SH-SY5Y (cell line): ENCODE measurements around the gene TBC1D25.

Source experiments
- GATA2 ChIP-seq: IDR thresholded peaks from 2 replicates; pipeline ENCODE4 v1.6.1; 2011; ENCODE audit warnings: mild to moderate bottlenecking, low read depth, low read length
- GATA3 ChIP-seq: IDR thresholded peaks from 2 replicates; pipeline ENCODE4 v1.6.1; 2011; ENCODE audit warnings: low read depth, mild to moderate bottlenecking, low read length, moderate library complexity

Gene TBC1D25

DNA sequence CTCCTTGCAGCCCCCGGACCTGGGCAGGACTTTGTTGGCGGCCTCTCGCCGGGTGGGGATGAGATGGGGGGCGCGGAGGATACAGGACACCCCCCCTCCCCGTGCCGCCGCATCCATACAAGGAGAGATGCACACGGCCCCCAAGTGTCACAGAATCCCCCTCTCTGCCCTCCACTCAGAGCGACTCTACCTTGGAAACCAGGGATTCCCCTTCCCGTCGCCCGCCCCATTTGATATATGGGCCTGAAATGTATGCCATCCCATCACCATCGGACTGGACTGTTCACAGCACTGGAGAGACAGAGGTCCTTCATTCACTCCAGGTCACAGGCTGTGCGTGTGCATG, 30.3 kb upstream of the TBC1D25 start:
- no peak for TF ChIP-seq GATA2
- TF ChIP-seq GATA3, result no peak

DNA sequence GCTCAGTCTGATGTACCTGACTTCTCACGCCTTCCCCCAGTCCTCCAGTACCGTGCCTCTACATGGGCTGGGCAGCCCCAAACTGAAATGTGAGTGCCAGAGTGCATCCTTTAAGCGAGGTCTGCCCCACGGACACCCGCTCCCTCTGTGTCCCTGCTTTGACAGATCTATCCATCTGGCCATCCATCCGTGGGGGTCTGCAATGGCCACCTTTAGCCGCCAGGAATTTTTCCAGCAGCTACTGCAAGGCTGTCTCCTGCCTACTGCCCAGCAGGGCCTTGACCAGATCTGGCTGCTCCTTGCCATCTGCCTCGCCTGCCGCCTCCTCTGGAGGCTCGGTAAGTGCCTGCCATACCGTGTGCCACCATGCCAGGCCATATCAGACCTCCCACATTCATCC, 29.9 kb upstream of the TBC1D25 start:
- TF ChIP-seq GATA2 (no peak), GATA3 (no peak)

DNA sequence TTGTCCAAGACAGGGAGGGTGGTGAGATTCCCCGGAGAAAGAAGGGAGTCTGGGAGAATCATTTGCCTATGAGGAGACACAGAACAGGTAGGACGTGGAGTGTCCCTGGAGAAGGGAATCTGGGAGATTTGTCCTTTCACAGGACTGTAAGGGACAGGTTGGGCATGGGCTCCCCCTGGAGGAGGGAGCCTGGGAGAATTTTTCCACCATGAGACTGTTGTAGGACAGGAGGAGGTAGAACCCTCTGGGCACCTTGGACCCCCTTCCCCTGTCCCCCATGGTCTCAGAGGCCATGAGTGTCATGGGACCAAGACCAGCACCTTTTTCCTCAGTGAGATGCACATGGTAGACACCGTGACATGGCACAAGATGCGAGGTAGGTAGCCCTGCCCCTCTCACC, 28.0 kb upstream of the TBC1D25 start:
- TF ChIP-seq GATA2, result no peak
- TF ChIP-seq GATA3, result no peak

DNA sequence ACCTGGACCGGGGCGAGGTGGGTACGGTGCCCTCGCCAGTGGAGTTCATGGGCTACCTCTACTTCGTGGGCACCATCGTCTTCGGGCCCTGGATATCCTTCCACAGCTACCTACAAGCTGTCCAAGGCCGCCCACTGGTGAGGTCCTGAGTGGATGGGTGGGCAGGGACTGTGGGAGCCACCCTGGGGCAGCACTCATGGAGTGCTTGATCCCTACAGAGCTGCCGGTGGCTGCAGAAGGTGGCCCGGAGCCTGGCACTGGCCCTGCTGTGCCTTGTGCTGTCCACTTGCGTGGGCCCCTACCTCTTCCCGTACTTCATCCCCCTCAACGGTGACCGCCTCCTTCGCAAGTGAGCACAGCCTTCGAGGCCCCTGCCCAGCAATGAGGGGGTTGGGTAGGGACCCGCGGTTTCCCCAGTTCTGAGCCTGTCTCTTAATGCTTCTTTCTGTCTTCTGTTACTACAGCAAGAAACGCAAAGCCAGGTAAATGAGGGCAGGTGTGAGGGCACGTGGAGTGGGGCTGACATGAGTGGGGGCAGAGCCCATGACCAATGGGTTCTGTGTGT, 27.1 kb upstream of the TBC1D25 start:
- no peak for TF ChIP-seq GATA3

DNA sequence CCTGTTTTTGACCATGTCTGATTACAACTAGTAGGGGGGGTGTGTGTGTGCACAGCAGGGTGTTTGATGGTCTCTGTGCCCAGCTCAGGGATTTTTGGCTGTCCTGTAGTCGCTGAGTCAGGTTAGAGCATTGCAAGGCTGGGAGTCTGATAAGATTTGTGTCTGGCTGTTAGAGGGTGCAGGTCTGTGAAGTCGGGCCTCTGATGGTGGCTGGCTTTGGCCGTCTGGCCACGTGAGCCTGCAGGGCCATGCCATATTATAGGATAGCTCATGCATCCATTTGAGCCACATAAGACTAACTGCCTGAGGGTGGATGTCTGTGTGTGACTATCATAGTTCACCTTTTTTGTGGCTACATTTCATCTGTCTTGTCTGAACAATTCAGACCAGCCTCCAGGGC, 25.8 kb upstream of the TBC1D25 start:
- no peak for TF ChIP-seq GATA2
- no peak for TF ChIP-seq GATA3

DNA sequence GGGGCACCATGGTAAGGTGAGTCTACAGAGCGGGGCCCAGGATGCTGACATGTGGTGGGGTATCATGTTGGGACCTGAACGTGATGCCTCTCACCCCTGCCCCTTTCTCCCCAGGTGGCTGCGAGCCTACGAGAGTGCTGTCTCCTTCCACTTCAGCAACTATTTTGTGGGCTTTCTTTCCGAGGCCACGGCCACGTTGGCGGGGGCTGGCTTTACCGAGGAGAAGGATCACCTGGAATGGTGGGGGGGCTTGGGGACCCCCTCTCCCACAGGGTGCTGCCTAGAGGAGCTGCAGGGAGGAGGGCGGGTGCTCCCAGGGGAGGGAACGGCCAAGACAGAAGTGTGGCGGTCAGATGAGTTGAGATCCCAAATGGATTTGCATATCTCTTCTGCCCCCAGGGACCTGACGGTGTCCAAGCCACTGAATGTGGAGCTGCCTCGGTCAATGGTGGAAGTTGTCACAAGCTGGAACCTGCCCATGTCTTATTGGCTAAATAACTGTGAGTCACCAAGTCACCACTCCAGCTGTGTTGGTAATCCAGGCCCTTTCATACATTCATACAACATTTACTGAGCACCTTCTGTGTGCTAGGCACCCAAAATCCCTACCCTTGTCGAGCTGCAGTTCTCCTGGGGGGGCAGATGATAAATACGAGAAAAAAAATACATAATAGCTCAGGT, 25.2 kb upstream of the TBC1D25 start:
- TF ChIP-seq GATA2 (no peak), GATA3 (no peak)

DNA sequence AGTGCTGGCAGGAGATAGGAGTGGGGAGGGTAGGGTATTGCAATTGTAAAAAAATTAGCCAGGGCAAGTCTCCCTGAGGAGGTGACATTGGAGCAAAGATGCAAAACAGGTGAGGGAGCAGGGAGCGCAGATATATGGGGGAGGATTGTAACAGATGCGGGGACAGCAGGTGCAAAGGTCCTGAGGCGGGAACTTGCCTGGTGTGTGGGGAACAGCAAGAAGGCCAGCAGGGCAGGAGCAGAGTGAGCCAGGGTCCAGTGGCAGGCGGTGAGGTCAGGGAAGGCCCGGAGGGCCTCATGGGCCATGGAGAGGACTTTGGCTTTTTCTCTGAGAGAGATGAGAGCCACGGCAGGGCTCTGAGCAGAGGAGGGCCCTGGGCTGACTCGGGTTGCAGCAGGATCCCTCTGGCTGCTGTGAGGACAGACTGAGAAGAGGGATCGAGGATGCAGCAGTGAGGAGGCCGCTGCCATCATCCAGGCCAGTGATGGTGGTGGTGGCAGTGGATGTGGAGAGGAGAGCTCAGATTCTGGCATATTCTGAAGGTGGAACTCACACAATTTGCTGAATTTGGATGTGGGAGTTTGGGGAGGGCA, 24.6 kb upstream of the TBC1D25 start:
- TF ChIP-seq GATA3 (no peak), GATA2 (no peak)

DNA sequence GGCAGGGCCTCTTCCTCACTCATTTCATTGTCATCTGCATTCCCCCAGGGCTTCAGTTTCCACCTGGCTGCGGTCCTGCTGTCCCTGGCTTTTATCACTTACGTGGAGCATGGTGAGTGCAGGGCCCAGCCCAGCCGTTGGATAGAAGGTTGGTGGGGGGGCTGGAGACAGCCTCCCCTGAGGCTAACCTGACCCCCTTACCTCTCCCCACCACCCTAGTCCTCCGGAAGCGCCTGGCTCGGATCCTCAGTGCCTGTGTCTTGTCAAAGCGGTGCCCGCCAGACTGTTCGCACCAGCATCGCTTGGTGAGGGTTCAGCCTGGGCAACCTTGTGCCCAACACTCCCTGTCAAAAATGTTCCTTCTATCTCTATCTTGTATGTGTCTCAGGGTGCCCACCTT, 23.7 kb upstream of the TBC1D25 start:
- TF ChIP-seq GATA2 (no peak), GATA3 (no peak)

DNA sequence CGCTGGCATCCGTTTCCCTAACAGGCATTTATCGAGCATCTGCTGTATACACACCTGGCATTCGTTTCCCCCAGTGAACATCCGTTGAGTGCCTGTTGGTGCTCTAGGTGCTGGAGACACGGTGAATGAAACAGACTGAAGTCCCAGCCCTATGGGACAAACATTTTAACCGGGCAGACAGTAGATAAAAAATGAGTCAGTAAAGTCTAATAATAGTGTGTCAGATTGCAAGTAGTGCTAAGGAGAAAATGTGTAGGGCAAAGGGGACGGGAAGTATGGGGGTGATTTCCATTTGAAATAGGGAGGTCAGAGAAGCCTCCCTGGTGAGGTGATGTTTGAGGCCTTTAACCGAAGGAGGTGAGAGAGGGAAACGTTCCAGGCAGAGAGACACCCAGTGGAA, 23.2 kb upstream of the TBC1D25 start:
- no peak for TF ChIP-seq GATA2
- TF ChIP-seq GATA3, result no peak

DNA sequence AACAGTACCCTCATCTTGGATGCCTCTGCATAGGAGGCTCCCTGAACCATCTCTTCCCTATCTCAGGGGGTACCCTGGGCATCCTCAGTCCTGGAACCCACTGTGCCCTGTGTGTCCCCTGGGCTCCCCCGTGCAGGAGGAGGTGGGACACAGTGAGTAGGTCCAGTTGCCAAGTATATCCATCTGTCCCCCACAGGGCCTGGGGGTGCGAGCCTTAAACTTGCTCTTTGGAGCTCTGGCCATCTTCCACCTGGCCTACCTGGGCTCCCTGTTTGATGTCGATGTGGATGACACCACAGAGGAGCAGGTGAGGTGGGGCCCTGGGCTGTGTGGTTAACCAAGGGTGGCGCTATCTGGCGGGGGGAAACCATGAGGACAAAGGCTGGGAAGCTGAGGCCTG, 22.5 kb upstream of the TBC1D25 start:
- TF ChIP-seq GATA3 (no peak), GATA2 (no peak)

DNA sequence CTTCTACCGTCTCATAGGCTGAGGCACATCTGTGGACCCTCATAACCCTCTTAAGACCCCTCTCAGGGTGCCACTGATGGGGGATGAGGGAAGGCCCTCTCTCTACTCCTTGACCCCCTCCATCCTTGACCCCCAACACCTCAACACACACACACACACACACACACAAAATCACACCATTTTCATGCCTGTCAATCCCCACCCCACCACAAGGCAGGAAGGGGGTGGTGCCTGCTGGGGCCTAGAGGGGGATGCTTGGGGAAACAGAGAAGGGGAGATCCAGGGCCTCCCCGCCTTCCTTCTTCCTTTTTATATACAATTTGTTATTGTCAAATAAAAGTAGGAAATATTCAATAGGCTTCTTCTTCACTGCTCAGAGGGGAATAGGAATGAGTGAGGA, 19.1 kb upstream of the TBC1D25 start:
- TF ChIP-seq GATA2 (no peak), GATA3 (no peak)

DNA sequence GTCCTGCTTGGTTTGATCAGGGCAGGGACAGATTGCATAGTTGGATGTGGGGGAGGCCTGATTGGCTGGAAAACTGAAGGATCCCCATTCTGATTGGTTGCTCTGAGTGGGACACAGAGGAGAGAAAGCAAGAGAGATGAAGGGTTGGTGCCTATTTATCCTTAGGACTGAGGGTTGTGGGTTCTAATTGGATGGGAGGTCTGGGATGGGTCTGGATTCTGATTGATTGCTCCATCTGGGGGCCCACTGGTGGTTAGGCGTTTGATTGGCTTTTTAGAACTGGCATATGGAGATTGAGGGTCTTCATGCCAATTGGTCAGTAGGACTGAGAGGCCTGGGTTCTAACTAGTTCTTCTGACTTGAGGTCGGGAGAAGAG, 18.6 kb upstream of the TBC1D25 start:
- no peak for TF ChIP-seq GATA3
- TF ChIP-seq GATA2, result no peak

DNA sequence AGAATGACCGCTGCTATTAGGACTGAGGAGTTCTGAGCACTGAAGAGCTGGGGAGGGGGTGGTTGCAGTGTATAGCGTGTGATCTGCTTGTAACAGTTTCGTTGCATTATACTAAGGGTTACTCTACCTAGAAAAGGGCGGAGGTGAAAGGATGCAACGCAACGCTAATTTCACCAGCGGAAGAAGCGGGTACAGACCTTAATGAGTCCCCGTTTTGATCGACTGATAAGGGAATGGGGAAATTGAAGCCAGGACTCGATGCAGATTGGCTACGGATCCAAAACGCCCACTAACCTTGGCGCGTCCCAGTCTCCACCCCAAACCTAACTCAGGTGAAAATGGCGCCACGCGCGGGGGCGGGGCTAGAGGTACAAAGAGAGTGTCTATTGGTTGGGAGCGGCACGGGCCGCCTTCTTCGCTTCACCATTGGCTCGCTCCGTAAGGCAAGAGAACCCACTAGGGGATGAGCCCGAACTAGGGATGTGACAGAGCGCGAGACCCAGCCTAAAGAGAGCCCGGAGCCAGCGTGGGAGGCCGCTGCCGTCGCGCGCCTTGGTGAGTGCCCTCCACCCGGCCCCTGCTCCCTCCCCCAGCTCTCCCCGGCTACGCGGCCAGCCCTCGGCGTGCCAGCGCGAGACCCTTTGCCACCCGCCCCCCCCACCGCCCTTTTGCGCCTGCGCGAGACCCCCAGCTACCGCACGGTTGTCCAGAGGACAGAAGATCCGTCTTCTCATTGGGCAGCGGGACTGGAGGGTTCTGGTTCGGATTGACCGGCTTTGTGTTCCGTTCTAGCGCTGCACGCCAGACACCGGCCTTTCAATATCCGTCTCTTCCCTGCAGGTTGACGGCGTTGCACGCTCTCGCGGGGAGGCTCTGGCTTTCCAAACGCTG, 17.9 kb upstream of the TBC1D25 start, which contains the start of gene EBP:
Gene EBP (plus strand): TSS at position 456 of the 891 bp plus-strand sequence. CDS start 1,964 bp downstream, outside the sequence.
- TF ChIP-seq GATA2, result peak; percentile 86
- TF ChIP-seq GATA3, result peak; percentile 50; the same call in 1 of the 2 replicates

DNA sequence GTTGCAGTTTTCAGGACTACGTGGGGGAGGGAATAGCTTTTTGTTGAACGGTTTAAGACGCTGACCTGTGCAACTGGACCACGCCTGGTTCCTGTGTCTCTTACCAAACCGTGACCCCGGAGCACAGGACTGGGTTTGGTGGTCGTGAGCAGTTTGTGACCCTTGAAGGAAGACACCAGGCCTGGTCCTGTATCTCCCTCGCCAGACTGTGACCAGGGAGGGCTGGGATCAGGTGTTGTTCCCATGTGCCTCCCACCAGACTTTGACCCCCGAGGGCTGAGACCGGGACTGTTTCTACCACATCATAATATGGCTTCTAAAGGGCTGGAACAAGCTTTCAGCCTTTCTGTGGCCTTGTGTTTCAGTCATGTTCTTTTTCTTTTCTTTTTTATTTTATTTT, 17.2 kb upstream of the TBC1D25 start:
- TF ChIP-seq GATA3 (no peak), GATA2 (no peak)

DNA sequence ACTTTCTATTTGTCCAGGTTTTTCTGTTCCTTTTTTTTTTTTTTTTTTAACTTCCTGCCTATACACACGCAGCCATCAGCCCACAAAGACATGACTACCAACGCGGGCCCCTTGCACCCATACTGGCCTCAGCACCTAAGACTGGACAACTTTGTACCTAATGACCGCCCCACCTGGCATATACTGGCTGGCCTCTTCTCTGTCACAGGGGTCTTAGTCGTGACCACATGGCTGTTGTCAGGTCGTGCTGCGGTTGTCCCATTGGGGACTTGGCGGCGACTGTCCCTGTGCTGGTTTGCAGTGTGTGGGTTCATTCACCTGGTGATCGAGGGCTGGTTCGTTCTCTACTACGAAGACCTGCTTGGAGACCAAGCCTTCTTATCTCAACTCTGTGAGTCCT, 15.8 kb upstream of the TBC1D25 start:
- TF ChIP-seq GATA3 (no peak), GATA2 (no peak)
